Activated CD4-positive, alpha-beta T cell treated with anti-CD3 and anti-CD28 coated beads, Interleukin-2, Interleukin-6, amounts not matched to agents 100 ng/mL and 50 ng/mL, durations not matched to agents 16 hours and 8 hours (primary cell): Measurements from ENCODE around the gene POLR1B.
"Not testable (repeated sequence)": the region's sequence is repeated elsewhere in the genome, so short reads cannot be mapped to it uniquely, and the experiment has no call there.

Source experiments
- DNase-seq: peaks from one replicate; pipeline ENCODE4 v3.0.0-alpha.2; 2020

The POLR1B gene

DNA sequence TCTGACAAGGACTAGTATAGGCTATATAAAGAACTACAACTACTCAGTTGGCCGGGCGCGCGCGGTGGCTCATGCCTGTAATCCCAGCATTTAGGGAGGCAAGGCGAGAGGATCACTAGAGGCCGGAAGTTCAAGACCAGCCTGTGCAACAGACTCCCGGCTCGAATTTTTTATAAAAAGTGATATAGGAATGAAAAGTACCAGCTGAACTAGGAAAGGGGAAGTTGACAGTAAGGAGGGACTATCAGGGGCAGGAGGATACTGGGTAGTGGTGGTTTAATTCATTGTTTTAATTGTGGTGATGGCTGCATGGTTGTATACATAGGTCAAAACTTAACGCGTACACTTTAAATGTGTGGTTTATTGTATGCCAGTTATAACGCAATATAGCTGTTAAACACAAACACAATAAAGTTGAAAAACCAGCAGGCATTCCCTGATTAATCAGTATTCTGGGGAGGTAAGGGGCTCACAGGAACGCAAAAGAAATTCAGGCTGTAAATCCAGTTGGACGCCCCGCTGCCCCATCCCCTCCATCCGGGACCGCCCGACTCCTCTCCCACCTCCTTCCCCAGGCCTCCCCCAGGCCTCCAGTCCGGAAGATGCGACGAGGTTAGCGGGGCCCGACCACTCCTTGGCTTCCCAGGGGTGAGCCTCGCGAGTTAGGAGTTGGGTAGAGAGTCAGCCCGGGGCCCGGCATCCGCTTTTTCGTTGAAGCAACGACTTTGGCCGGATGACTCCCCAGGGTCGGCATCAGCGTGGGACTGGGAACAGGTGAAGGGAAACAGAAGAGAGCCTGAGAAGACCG, 746 bp upstream of the POLR1B start:
- DNase-seq, result peak; percentile 80

DNA sequence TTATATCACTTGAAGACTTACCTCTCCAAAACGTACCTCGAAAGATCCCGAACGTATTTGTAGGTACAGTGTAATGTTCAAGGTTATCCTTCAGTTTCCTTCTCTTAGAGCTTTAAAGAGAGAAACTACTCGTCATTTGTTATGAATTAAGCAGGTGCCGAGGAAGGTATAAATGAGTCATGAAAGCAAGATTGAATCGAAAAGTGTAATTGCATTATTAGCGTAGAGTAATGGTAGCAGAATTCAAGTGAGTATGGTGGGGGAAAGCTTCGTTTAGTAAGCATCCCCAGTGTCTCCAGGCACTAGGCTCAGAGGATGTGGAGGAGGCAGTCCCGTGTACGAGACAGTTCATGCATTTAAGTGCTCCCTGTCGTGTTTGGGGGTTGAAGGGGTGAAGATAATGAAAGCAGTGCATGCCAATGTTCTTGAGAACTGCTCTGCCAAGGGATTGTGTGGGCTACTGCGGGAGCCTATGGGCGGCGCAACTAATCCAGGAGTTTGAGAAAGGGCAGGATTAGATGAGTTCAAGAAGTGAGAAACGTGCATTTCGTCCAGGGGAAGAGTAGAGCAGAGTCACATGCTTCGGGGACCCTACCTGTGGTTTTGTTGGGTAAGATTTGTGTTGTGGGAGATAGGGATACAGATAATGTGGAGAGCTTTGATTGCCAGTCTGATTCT, 858 bp downstream of the POLR1B start:
- peak; percentile 36 for DNase-seq

DNA sequence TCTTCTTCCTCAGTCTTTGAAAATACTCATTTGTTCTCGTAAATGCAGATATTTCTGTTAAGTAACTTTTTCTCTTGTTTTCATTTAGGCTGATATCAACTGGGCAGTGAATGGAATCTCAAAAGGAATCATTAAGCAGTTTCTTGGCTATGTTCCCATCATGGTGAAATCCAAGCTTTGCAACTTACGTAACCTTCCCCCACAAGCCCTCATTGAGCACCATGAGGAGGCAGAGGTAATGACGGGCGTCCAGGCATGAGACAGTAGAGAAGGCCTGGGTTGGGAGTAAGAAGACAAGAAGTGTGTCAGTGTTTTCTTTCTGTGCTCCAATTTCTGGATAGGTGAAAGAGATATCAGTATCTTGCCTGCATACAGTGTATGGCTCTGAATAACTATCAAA, 5.1 kb downstream of the POLR1B start:
- no peak for DNase-seq

DNA sequence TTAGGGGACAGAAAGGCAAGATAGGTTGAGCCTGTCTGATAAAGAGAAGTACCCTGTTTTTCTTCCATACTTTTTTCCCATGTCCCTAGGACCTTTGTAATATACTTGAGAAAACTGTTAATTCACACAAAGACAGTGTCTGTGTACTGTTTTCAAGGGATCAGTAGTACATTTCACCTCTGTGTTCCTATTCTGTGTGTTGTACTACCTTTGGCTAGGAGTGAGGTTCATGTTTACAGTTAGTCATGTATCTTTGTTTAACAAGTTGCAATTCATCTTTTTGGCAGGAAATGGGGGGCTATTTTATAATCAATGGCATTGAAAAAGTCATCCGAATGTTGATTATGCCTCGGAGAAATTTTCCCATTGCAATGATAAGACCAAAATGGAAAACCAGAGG, 6.7 kb downstream of the POLR1B start:
- no peak for DNase-seq

DNA sequence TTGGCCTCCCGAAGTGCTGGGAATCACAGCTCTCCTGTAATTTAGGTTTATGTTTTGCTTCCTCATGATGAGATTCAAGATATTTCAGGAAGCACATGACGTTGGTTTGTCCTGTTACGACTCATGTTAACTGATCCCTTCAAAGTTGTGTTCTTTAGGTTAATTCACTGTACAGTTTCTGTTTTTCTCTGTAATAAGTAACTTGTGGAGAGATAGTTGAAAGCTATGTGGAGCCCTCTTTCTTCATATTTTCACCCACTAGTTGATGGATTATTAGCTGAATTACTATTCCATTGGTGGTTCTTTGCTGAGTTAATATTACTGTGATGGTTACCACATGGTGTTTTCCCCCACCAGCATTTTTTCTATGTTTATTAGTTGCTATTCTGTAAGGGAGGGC, 23.8 kb downstream of the POLR1B start:
- DNase-seq, result peak; percentile 36

DNA sequence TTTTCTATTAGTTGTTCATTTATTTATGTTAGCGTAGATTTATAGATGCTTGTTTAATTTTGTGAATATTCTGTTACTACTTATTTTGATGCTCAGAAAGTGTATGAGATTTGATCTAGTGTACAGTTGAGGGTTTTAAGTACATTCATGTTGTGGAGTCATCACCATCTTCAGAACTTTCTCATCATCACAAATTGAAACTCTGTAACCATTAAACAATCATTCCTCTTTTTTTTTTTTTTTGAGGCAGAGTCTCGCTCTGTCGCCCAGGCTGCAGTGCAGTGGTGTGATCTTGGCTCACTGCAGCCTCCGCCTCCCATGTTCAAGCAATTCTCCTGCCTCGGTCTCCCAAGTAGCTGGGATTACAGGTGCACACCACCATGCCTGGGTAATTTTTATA, 24.2 kb downstream of the POLR1B start:
- not testable (repeated sequence) for DNase-seq

DNA sequence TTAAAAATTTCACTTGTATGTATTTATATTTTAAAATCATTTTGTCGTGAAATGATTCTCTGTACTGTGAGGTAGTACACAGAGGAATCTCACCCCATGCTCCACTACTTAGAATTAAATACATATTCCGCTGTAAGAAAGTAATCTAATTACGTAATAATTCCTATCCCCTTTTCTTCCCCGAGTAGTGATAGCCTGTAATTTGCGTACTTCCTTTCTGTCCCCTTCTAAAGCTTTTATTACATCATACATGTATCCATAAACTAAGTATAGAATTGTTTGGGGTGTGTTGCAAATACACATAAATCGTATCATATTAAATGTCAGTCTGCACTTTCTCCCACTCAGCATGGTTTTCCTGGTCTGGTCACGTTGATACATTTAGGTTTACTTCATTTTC, 29.7 kb downstream of the POLR1B start:
- DNase-seq, result no peak

DNA sequence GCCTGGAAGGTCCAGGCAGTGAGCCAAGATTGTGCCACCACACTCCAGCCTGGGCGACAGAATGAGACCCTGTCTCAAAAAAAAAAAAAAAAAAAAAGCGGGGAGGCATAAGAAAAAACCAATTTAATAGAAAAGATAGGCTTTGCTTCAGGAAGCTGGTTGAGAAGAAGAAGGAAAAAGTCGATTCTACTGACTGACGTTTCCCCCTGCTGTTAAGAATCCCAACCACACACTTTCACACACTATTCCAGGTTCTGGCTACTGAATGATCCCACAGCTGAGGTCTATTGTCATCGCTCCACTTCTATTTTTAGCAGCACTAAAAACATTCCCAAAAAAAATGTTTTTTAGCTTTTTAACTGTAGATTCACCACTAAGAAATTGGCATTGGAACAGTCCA, 35.5 kb downstream of the POLR1B start:
- DNase-seq, result no peak

DNA sequence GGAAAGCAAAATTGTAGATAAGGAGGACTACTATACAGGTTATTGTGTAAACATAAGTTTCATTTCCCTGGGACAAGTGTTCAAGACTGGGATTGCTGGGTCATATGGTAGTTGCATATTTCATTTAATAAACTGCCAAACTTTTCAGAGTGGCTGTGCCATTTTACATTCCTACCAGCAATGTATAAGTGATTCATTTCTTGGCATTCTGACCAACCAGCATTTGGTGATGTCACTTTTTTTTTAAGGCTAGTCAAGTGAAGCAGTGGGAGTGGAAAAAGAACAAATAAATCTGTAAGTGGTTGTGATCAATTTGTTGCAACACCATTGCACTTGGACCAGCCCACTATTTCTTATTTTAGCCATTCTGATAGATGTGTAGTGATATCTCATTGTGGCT, 37.0 kb downstream of the POLR1B start:
- no peak for DNase-seq

DNA sequence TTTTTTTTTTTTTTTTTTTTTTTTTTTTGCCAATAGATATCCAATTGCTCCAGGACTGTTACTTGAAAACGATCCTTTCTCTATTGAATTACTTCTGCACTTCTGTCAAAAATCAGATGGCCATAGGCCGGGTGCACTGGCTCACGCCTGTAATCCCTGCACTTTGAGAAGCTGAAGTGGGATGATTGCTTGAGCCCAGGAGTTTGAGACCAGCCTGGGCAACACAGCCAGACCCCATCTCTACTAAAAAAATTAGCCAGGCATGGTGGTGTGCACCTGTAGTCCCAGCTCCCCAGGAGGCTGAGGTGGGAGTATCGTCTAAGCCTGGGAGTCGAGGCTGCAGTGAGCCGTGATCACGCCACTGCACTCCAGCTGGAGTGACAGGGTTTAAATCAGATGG, 37.8 kb downstream of the POLR1B start:
- no peak for DNase-seq

DNA sequence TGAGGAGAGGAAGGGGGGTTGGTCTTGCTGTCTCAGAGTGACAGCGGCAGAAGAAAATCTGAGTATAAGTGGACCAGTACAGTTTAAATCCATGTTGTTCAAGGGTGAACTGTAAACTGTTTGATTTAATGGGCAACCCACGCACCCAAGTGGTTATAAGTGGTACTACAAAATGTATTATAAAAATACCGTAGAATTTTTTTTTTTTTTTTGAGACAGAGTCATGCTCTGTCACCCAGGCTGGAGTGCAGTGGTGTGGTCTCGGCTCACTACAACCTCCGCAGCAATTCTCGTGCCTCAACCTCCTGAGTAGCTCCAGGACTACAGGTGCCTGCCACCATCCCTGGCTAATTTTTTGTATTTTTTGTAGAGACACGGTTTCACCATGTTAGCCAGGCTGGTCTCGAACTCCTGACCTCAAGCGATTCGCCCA, 40.1 kb downstream of the POLR1B start:
- DNase-seq, result peak; percentile 69

DNA sequence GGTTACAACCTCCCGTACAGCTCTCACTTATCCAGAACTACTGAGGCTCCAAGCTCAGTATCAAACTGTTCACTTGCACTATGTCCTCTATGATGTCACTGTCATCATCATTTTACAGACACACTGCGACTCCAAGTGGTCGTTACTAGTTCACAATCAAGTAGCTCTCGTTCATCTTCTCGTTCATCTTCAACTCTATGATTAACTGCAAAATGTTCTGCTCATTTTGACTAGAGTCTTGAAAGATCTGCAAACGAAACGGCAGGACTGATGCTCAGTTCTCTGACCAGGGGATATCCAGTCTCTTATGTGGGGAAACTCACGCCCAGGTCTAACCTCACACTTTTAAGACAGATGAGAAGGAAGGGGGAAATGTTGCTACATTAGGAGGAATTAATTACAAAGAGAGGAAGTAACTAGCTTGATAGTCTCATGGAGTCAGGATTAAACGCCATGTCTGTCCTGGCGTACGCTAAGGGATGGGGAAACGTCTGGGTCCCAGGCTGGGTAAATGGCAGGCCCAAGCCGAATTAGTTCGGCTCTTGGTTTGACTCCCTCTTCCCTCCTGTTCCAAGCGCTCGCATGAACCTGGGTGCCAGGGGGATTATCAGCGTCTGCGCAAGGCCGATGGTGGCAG, 41.4 kb downstream of the POLR1B start:
- peak; percentile 21 for DNase-seq

DNA sequence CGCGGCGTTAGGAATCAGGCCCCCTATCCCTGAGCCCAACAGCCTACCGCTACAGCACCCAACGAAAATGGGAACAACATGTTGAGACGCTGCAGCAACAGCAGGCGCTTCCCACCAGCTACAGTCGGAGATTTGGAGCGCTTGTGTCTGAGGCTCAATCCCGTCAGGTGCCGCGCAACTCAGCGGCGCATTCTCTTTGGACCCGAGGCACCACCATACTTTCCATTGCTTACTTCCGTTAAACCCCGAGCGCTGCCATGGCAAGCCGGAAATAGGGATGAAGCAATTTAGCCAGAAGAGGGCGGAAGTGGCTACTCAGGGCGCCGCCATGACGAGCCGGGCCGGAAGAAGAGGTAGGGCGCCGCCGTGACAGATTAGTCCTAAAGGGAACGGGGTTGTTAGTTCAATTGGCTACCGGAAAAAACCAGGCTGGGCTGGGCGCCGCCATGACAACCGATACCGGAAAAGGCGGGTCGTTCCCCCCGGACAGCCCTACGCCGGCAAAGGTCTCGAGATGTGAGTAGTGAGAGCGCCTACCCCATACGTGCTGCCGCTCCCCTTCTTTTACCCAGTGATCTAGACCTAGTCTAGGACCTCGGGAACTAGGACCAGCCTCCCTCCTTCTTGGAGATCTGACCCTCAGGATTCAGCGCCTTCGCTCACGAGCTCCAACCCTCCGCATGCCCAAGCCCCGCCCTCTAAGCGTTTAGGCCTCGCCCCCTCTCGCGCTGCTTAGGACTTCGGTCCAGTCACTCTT, 42.0 kb downstream of the POLR1B start, which contains the start of gene CHCHD5:
TSS of gene CHCHD5 (plus strand) at position 476 of the 757 bp plus-strand sequence. CDS start at position 515, 39 bp downstream.
- DNase-seq, result peak; percentile 98

DNA sequence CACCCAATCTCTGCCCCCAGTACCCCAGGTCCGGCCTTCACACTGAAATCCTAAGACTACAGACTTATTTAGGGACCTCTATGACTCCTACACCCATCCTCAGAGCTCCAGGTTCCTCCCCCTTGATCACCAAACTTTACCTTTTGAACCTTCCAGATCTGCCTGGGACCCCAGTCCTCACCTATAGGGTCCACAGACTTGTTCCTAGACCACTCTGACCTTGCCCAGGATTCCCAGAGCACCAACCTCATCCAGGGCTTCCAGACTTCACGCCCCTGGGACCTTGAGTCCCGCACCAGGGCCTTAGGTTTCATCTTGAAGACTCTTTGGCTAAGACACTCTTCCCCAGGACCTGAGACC, 42.6 kb downstream of the POLR1B start:
- no peak for DNase-seq

DNA sequence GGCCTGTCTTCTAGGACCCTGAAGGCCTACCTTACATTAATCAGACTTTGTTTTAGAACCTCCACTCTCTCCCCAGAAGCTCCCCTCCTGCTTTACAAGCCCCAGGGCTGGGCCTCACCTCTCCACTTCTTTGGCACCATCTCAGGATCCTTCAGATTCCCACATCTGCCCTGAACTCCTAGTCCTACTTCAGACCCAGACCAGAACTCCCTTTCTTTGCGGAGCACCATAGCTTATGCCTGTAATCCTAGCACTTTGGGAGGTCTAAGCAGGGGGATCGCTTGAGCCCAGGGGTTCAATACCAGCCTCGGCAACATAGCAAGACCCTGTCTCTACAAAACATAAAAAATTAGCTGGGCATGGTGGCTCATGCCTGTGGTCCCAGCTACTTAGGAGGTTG, 43.1 kb downstream of the POLR1B start:
- DNase-seq, result no peak

DNA sequence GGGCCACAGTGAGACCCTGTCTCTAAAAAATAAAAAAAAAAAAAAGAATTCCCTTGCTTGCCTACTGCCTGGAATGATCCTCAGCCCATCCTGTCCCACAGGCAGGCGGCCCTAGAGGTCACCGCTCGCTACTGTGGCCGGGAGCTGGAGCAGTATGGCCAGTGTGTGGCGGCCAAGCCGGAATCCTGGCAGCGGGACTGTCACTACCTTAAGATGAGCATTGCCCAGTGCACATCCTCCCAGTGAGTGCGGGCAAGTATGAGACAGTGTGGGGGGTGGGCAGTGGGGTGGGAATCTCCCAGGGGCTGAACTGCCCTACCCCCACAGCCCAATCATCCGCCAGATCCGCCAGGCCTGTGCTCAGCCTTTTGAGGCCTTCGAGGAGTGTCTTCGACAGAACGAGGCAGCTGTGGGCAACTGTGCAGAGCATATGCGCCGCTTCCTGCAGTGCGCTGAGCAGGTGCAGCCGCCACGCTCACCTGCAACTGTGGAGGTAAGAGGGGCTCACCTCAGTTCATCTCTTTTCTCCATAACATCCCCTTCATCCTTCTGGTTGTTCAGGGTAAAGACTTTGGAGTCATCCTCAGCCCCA, 43.7 kb downstream of the POLR1B start:
- no peak for DNase-seq

DNA sequence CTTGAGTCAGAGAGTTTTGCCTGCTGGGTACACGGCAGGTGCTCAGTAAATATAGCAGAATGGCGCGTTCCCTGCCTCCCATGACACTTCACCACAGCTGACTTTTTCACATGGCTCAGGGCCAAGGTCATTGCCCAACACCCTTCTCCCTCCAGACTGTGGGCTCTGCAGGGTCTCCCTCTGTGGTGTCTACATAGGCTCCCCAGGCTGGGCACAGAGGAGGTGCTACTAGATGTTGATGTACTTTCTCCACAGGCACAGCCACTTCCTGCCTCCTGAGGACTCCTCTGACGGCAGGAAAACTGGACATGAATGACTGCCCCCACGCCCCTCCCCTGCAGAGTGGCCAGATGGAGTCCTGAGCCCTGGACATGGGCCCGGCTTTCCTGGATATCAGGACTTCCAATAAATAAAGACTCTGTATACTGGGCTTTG, 46.4 kb downstream of the POLR1B start:
- DNase-seq, result no peak

DNA sequence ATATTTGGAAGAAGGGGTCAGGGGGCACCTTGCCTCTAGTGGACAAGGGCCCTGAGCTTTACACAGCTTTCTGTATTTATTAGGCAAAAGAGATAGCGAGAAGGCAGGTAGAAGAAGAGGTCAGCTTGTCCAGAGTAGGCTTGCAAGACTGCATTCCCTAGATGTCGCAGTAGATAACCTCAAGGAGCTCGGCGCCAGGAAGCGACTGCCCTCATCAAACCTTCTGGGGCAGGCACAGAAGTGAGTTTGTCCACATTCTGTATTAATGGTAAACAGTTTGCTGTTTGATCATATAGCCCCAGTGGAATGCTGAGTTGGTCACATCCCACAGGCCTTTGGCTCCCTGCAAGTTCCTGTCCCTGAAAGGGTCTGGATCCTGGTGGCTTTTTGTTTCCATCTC, 49.1 kb downstream of the POLR1B start:
- no peak for DNase-seq

DNA sequence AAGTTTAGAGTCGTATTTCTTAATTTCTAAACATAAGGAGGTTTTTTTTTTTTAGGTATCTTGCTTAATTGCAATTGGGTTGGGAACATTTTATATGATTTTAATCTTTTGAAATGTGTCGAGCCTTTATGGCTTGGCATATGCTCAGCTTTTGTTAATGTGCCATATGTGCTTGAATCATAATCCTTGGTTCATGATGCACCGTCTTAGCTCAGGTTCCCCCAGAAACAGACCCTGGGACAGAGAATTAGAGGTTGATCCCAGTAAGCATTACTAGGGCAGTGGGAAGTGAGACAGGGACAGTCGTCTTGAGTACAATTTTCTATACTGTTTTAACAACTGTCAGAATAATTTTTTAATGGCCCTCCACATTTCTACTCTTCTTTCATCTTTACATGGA, 51.5 kb downstream of the POLR1B start:
- no peak for DNase-seq

DNA sequence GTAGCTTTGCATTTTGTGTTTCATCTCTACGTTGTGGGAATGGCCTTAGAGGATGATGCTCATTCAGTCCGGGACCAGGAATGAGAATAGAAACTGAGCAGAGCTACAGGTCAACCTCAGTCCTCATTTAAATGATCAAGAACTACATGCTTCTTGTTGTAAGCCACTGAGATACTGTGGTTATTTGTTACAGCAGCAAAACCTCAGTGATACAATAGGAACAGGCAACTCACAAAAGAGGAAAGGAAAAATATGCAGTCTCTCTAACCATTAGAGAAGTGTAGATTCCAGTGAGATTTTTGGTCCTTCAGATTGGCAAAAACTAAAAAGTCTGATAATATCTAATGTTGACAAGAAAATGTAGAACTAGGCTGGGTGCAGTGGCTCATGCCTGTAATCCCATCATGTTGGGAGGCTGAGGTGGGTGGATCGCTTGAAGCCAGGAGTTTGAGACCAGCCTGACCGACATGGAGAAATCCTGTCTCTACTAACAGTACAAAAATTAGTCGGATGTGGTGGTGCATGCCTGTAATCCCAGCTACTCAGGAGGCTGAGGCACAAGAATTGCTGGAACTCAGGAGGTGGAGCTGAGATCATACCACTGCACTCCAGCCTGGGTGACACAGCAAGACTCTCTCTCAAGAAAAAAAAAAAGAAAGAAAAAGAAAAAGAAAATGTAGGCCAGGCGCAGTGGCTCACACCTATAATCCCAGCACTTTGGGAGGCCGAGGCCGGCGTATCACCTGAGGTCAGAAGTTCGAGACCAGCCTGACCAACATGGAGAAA, 55.5 kb downstream of the POLR1B start:
- DNase-seq, result no peak

DNA sequence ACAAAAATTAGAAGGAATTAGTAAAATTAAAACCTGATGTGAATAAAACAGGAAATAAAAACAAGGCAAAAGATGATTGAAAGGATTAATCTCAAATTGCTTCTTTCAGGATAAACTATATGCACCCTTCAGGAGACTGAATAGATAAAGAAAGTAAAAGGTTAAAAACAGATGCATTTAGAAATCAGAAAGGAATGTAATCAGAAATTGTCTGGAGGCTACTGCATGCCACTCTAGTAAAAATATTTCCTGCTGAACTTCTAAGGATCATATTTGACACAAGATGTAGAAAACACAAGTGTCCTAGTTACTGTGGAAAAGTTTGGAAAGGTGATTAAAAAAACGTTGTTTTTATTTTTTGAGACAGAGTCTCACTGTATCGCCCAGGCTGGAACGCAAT, 58.4 kb downstream of the POLR1B start:
- DNase-seq, result no peak

DNA sequence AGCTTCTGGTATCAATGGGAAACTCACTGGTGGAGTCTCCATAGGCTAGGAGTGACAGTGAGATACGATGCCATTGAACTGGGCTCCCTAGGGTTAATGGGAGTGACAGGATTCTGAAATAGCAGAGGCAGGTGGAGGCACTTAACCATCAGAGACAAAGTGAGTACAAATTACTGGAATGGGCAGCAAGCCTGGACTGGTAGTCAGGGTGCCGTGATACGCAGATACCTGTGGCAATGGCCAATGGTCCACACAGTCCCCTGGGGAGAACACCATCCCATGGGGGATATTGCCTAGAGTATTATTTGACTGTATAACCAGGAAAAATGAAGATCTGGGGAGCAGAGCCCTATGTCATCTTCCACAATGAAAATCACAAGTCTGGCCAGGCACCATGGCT, 59.5 kb downstream of the POLR1B start:
- DNase-seq, result no peak
